Ramos (cell line): Measurements from ENCODE around the gene ANKRD1.

ENCODE experiments used
- in situ Hi-C: fragments of 300-500 bp; cut with MboI; formaldehyde crosslinking; loops from one replicate; pipeline ENCODE4 v1.14.3; 2022; ENCODE audit warnings: low sequenced_read_pairs; ENCODE audit not compliant: unreplicated experiment

The ANKRD1 gene

DNA sequence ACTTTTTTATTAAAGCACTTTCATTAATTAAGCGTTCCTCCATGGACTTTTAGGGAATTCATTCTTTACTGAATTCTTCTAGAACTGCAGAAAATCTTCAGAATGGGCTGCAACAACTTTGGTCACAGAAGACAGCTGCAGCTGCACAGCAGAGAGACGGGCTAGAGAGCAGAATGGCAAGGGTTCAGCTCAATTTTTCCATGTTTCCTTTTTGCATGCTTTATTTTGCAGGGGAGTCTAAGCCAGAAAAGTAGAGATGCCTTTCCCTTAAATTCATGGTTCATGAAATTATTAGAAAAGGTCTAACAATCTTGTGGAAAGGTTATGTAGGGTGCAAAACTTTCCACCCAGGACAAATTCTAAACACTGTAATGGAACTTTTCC is 15.4 kb upstream of the ANKRD1 start:
- in situ Hi-C loops: no loop called here

DNA sequence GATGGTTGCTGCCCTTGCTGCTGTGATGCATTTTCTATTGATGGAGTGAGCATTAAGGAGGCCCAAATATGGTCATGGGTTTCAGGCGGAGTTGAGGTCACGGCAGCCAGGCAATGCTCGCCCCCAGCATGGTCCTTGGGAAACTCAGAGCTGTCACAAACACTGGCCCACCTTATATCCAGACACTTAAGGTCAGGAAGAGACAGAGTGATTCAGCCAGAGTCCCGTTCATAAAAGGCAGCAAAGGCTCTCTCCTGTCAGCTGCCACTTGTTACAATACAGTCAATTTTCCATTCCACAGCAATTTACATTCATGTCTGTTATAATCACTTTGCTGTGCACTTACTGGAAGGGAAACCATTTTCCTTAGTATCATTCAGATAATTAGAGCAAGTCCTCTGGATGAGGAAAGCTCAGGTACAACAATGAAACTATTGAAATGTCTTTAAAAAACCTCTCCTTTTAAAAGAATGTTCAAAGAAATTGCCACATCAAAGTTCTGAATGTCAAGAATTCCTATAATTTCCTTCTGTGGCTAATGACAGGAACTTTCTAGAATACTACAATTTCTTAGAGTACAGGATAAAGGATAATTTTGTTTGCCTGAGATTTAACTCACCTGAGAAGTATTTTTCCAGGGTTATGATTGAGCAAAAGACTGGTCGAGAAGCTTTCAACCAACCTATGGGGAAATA is 14.8 kb upstream of the ANKRD1 start:
- in situ Hi-C loops: no loop called here

DNA sequence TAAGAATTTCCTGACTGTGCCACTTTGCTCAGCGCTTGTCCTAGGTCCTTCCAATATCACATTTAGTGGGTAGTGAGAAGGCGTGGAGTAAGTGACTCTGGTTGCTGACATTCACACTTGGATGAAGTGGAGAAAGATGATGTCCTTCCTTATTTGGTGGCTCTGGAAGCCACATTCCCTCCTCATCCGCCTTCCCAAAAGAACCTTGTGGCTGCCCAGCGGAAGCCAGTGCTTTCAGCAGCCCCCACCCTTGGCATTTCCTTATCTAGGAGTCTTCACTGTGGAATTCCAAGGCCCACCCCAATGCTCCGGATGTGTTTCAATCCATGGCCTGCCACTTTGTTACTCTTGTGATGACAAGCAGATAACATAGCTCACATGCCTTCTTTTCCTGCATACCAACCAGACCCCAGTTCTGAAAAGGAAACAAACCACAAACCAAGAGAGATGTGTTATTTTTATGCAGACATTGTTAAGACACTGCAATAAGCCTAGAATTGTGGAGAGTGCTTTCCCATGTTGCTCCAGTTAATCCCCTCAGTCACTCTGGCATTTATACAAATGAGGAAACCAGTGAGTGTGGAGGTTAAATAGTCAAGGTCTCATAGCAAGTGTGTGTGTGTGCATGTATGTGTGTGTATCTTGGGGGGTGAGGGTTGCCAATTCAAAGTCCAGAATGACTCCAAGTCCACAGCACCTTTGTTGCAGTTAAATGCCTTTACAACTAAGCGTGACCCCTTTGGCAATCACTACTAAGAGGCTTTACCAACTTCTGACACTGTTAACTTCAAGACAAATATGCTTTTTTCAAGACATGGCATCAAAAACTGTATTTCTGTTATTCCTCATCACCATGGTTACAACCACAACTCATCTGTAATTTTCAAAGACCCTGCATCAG is 10.3 kb upstream of the ANKRD1 start:
- in situ Hi-C loops: no loop called here

DNA sequence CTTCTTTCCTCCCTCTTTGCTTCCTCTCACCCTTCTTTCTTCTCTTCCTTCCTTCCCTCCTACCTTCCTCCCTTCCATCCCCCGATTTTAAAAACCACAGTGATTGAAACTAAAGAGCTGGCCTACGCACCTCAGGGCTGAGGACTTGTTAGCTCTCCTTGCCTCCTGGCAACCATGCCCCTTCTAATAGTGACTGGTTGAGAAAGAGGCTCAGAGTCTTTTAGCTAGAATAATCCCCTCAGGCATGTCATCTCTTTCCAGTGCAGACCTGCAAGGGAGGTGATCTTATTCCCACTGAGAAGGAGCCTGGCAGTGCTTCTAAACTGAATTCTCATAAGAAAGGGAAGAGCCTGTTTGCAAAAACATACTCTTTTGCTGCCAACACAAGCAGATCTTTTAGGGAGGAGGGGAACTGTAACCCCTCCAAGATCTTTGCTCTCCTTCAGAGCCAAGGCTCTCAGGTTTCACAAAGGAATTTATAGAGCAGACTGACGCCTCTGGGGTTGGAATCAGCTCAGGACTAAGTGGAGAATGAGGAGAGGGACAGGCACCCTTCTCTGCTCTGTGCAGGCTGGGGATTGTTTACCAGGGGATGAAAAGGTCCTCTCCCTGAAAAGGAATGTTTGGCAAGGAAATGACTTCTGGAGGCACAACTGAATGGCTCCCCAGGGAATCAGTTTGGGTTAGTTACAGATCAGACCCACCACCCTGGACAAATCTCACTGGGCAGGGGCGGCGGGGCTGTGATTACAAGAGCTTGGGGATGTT is 9.4 kb upstream of the ANKRD1 start:
- in situ Hi-C loops: no loop called here

DNA sequence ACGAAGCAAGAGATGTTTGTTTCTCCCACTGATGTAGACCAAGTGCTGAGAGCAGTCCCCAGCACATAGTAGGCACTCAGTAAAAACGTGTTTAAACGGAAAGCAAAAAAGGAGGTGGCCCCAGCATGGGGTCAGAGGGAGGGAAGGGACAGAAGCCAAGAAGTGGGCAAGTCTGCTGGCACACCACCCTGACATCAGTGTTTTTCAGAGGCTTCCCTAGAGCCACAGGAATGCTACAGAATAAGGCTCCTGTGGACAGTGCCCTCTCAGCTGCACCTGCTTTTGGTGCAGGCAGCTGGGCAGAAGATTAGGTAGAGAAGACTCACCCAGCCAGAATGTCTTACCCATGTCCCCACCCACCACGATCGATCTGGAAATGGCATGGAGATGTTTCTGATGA is 8.3 kb upstream of the ANKRD1 start:
- in situ Hi-C loops: no loop called here

DNA sequence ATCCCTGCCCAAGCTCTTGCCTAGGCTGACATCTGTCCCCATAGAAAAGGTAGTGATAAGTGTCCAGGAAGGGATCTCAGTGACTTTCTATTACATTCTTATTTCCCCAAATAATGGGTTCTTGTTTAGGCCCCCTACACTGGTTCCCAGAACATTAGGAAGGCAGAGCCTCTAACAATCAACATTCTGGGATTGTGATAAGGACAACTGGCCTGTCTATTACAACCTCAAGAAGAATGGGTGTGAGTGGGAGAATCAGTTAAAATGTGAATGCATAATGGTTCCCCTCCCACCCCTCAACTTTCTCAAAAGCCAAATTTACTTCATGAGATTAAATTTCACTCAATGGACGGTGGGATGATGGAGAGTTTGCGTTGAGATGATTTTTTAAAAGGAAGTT is 6.4 kb upstream of the ANKRD1 start:
- in situ Hi-C loops: no loop called here

DNA sequence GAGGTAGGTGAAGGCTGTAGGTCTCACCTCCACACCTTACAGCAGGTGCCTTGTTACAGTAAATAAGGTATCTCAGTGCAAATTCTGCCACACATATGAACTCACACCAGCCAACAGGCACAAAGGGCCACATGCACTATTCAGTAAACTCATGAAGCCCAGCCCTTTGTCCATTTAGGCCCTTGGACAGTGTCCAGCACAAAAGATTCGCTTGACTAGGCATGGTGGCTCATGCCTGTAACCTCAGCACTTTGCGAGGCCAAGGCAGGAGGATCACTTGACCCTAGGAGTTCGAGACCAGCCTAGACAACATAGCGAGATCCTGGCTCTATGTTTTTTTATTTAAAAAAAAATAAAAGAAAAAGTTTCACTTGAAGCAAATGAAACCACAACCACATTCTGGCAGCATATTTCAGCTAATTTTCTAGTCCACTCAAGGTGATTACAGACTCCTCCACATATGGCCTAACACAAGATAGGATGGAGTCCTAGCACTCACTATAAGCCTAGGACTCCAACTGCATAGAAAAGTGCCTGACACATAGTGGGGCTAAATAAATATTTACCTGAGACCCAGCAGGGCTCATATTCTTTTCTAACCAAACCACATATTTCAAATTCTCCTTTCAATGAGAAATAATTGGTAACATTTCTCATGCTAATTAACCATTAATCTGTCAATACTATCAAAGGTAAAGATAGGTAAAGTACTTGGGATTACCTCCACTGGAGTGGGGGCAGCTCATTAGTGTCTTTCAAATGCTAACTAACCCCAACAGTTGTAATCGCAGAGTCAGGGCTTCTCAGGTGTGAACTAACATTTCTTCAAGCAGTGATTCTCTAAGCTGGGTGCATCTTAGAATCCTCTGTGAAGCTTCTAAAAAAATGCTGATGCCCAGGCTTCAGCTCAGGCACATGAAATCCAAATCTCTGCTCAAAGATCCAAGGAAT is 4.5 kb upstream of the ANKRD1 start:
- in situ Hi-C loops: no loop called here

DNA sequence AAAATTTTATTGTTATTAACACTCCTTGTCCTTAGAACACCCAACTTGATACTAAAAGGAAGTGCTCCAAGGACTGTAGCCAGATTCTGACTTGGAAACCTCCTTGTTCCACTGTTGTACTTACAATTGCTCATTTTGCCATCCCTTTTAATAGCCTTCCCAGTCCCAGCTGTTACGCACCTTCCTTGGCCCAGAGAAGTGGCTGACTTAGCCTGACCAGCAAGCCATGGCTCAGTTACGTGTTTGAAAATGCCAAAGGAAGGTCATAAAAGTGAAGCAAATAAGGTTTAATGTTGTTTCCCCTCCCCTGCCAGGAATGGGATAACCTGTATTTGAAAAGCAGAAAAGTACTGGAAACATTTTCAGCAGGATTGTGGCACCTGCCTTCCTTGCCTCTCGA is 3.7 kb upstream of the ANKRD1 start:
- in situ Hi-C loops: loop anchor here (25.0 kb wide), 2 partner anchors 338 to 988 kb away; partner anchors contain the start of genes BTAF1 and FGFBP3

DNA sequence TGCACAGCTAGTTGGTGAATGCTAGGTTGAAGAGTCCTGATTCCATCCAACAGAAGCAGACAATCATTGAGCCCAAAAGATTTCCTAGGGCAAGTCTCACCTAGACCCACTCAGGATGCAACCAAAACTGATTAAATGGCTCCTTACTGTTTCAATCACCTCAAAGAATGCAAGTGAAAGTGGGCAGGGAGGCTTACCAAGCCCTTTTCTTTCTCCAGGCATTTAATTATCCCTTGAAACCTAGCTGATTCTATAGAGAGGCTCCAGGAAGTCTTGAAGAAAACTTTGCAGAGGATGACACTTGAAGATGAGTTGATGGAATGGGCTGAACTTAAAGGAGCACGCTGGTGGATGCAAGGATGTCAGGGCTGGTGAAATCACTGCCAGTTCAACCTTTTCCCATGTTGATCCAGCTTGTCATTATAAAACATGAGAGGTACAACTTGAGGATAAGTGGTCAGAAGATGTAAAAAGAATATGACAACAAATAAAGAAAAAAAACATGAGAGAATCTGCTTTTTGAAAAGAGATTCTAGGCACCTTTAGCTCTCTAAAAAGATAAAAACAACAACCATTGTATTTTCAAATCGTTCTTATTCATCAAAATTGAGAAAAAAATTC is 2.3 kb upstream of the ANKRD1 start:
- in situ Hi-C loops: loop anchor here (25.0 kb wide), 2 partner anchors 339 to 989 kb away; partner anchors contain the start of genes BTAF1 and FGFBP3

DNA sequence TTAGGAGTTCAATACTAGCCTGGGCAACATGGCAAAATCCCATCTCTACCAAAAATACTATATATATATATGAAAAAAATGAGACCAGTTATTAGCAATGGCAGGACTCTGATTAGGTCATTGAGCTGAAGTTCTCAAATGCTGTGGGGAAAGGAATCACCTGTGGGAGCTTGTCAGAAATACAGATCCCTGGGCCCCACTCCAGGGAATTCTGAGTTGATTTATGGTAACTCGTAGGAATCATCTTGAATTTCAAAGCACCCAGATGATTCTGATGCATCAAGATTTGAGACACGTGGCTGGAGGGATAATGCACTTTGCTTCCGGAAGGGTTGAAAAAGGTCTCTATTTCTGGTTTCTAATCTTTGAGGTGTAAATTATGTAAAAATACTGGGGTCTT is 1.0 kb upstream of the ANKRD1 start:
- in situ Hi-C loops: loop anchor here (25.0 kb wide), 2 partner anchors 340 to 990 kb away; partner anchors contain the start of genes BTAF1 and FGFBP3

DNA sequence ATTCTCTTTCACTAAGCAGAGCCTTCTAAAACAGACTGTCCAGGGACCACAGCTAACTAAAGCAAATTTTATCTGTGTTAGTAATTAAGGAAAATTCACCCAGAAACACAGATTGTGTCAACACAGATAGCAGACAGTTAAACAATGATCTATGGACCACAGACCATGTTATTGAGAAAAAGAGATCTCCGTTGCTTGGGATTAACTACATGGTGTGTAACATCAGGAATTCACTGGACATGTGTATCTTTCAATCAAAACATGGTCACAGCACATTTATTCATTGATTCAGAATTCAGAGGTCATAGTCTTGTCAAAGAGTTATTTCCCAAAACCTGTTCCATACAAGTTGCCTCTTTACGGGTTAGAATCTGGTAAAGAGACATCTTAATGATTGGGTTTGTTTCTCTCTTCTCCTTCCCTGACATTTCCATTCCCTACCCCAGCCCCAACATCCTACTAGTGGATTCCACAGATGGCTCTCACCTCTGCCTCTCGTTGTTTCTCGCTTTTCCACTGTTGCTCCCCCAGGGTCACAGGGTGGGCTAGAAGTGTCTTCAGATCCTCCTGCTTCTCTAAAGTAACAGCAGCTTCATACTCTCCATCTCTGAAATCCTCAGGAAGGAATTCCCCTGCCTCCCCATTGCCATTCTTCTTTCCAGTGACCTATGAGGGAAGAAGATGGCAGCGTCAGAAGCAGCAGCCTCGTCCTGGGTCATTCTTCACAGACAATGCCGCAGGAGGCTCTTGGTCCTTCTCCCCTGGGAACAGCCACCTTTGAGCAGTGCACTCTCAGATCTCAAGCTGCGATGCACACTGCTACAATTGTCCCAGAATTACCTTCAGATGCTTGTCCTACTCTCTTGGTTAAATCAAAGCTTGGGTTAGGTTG is 958 bp downstream of the ANKRD1 start:
- in situ Hi-C loops: loop anchor here (25.0 kb wide), 2 partner anchors 342 to 992 kb away; partner anchors contain the start of genes BTAF1 and FGFBP3

DNA sequence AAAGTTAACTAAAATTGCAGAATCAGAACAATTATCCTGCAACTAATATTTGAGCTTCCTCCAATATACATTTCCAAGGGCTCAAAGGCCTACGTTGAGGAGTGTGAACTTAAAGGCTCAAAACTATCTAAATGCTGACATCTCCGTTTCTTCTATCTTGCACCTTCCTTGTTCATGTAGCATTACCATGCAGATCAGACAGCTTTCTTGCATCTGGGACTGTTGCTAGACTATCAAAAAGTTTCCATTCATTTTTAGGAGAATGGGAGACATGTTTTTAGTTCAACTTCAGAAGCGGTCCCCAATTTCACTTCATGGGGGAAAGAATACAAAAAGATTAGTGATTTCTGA is 2.9 kb downstream of the ANKRD1 start:
- in situ Hi-C loops: loop anchor here (25.0 kb wide), 2 partner anchors 344 to 994 kb away; partner anchors contain the start of genes BTAF1 and FGFBP3

DNA sequence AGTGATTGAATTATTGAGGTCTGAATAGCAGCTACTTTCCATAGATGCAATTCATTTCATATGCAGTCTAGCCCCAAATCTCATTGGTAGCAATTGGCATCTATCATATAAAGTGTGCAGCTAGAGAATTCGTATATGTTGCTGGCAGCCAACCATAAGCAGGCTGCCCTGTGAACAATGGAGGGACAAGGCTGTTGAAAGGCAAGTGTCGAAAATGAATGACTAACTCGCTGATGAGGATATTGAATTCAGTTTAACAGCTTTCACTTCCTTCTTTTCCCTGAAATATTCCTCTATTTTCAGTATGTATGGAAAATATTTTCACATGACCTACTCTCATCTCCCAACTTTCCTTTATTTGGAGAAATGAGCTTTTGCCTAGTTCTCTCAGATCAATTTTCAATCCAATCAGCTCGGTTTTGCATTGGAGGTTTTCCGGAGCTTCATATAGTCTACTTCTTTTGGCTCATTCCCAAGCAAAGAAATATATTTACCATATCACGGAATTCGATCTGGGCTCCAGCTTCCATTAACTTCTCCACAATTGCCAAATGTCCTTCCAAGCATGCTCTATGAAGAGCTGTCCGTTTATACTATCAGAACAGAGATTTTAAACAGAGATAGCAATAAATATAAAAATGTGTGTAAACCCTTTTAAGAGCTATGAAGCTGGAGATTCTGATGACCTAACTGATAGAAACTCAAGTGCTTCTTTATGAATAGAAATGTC is 3.5 kb downstream of the ANKRD1 start:
- in situ Hi-C loops: loop anchor here (25.0 kb wide), 2 partner anchors 345 to 995 kb away; partner anchors contain the start of genes BTAF1 and FGFBP3

DNA sequence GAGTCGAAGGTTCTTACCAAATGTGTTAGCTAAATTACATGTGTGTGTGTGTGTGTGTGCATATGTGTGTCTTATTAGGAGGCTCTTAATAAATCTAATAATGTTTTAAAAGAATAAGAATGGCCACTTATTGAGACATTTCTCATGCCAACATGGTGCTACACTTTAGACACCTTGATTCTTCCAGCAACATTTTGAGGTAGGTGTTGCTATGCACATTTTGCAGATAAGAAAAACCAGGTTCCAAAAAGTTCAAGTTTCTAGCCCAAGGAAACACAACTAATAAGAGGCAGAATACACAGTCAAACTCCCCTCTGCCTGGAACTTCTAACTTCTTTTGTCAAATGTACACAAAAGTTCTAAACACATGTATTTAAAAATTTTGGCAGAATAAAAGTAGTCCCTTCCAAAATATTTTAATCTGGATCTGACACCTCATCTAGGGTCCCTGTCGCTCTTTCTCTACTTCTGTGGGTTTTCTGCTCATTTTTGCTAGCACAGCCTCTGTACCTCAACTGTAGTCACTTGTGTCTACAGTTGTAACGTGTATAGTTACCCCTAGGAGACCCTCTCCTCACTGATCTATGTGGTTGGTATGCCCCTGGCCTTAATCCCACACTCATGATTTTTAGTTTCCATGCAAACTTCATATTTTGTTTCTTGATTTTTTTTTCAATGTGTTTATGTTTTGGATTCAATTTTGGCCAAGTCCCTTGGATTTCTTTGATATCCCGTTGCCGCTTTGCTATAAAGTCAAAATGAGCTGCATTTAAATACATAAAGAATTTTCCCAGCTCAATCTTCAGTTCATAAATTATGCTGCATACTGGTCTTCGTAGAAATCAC is 4.3 kb downstream of the ANKRD1 start:
- in situ Hi-C loops: loop anchor here (25.0 kb wide), 2 partner anchors 346 to 996 kb away; partner anchors contain the start of genes BTAF1 and FGFBP3

DNA sequence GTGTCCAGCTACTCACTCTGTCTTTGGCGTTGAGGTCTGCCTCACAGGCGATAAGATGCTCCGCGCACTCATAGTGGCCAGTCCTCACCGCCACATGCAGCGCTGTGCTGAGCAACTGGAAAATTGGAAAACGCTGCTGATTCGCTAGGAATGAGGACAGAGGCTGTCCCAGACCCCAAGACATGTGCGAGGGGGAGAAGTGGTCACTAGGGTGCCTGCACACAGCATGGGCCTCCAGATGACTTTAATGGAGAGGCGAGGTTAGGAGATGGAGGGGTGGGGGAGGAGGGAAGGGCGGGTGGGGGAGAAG is 5.2 kb downstream of the ANKRD1 start:
- in situ Hi-C loops: loop anchor here (25.0 kb wide), 2 partner anchors 347 to 997 kb away; partner anchors contain the start of genes BTAF1 and FGFBP3
